Progenitor cell of endocrine pancreas (in vitro differentiated cells): ENCODE measurements around the gene HECTD4. TPM values are rescaled to one million over a fixed set of nuclear protein-coding genes. Genes with fewer than 3 reads are reported as not detected.

Experiments
- DNase-seq: peaks from one replicate; pipeline ENCODE4 v3.0.0; 2021; ENCODE audit warnings: low spot score; ENCODE audit not compliant: unreplicated experiment
- H3K27ac Mint-ChIP-seq: 2 replicates; pipeline ENCODE4 v1.8.0; 2021; ENCODE audit warnings: mild to moderate bottlenecking, moderate library complexity, mixed read lengths
- H3K27me3 Mint-ChIP-seq: 2 replicates; pipeline ENCODE4 v1.8.0; 2021; ENCODE audit warnings: mixed read lengths
- H3K36me3 Mint-ChIP-seq: 2 replicates; pipeline ENCODE4 v1.8.0; 2022; ENCODE audit warnings: mixed read lengths; ENCODE audit not compliant: insufficient read depth
- H3K4me1 Mint-ChIP-seq: 2 replicates; pipeline ENCODE4 v1.8.0; 2021; ENCODE audit warnings: low read depth, mixed read lengths
- H3K4me3 Mint-ChIP-seq: 2 replicates; pipeline ENCODE4 v1.8.0; 2021; ENCODE audit warnings: low read depth, mild to moderate bottlenecking, moderate library complexity, mixed read lengths
- H3K9me3 Mint-ChIP-seq: 2 replicates; pipeline ENCODE4 v1.8.0; 2021; ENCODE audit warnings: low read depth, mixed read lengths
- CTCF ChIP-seq: fragments of 200-600 bp; sonication (generic); IDR thresholded peaks from one replicate; pipeline ENCODE4 v1.5.0; 2021; ENCODE audit warnings: antibody characterized with exemption, mild to moderate bottlenecking; ENCODE audit not compliant: unreplicated experiment
- total RNA-seq: library from RNA; stranded (reverse); gene quantifications from 2 replicates; pipeline ENCODE4 v1.2.1, GENCODE V29; 2021

Gene HECTD4
- total RNA-seq, 1 donor from 2014 or later: 86.7 TPM

- Mint-ChIP-seq H3K9me3 (no peaks in the 10 kb centered on the region), H3K27me3 (no peaks in the 10 kb centered on the region), H3K36me3 (peaks cover 4% of the 10 kb centered on the region), H3K27ac (no peak overlapping the region), H3K4me1 (peaks cover 9% of the 10 kb centered on the region), H3K4me3 (no peak overlapping the region)
- DNase-seq: no peak
- no peak for TF ChIP-seq CTCF
Measured at GRCh38 chr12:112361271-112361670, 21.0 kb downstream of the HECTD4 start.

GRCh38 chr12:112359290-112359689 lies 22.9 kb downstream of the HECTD4 start:
- Mint-ChIP-seq H3K4me1 (peaks cover 9% of the 10 kb centered on the region), H3K36me3 (peaks cover 4% of the 10 kb centered on the region), H3K4me3 (no peak overlapping the region), H3K27ac (no peak overlapping the region), H3K27me3 (no peaks in the 10 kb centered on the region), H3K9me3 (no peaks in the 10 kb centered on the region)
- no peak for DNase-seq
- no peak for TF ChIP-seq CTCF

GRCh38 chr12:112357214-112357613 lies 25.0 kb downstream of the HECTD4 start:
- no peak overlapping the region for H3K27ac Mint-ChIP-seq
- TF ChIP-seq CTCF: no peak
- H3K9me3 Mint-ChIP-seq: no peaks in the 10 kb centered on the region
- H3K4me3 Mint-ChIP-seq: no peak overlapping the region
- no peaks in the 10 kb centered on the region for H3K27me3 Mint-ChIP-seq
- H3K36me3 Mint-ChIP-seq: peaks cover 4% of the 10 kb centered on the region
- no peak for DNase-seq
- H3K4me1 Mint-ChIP-seq: peaks cover 7% of the 10 kb centered on the region

GRCh38 chr12:112354399-112354798 lies 27.8 kb downstream of the HECTD4 start:
- H3K27ac Mint-ChIP-seq: no peak overlapping the region
- H3K9me3 Mint-ChIP-seq: no peaks in the 10 kb centered on the region
- peaks cover 7% of the 10 kb centered on the region for H3K4me1 Mint-ChIP-seq
- H3K36me3 Mint-ChIP-seq: peaks cover 1% of the 10 kb centered on the region
- TF ChIP-seq CTCF: no peak
- H3K4me3 Mint-ChIP-seq: no peak overlapping the region
- no peaks in the 10 kb centered on the region for H3K27me3 Mint-ChIP-seq
- DNase-seq: no peak

- Mint-ChIP-seq H3K4me1 (peaks cover 7% of the 10 kb centered on the region), H3K36me3 (peaks cover 1% of the 10 kb centered on the region), H3K4me3 (no peak overlapping the region), H3K9me3 (no peaks in the 10 kb centered on the region), H3K27ac (no peak overlapping the region), H3K27me3 (no peaks in the 10 kb centered on the region)
- no peak for TF ChIP-seq CTCF
- DNase-seq: no peak
Measured at GRCh38 chr12:112353393-112353792, 28.8 kb downstream of the HECTD4 start.
